ENCODE results near the gene METTL26. TPM values are rescaled to one million over a fixed set of nuclear protein-coding genes. Genes with fewer than 3 reads are reported as not detected.

METTL26 gene
- total RNA-seq, 1 donor from 2014 or later, result 74.0 TPM

DNA sequence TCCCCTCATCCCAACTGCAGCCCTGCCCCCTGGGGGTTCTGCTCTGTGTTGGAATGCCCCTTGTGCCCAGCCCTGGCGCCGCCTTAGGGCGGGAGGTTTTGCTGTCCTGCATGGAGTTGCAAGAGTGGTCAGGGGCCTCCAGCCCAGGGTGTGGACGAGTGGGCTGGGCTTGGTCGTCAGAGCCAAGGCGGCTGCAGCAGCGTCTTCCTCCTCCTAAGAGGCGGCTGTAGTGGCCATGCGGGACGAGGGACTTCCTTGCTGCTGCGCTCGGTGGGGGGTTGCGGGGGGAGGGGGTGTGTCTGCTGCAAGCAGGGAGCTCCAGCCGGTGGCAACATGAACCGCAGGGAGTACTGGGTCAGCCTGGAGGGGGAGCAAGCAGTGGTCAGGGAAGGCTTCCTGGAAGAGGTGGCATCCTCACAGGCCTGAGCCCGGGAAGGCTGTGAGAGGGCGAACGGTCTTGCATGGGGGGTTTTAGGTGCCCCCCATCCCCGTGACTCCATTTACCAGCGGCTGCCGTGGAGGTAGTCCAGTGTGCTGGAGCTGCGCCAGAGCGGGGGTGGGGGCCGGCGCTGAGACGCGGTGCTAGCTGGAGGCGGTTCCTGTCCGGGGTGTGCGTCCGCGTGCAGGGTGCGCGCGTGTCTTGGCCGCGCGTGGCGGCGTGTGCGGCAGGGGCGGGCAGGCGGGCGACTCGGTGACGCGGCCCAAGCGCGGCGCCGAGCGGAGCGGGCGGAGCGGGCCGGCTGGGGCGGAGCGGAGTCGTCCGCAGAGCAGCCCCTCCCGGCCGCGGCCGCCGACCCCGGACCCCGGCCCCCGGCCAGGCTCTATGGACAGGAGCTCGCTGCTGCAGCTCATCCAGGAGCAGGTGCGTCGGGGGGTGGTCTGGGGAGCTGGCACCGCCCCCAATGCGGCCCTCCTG, 39.1 kb upstream of the METTL26 start, which contains the start of gene RHBDL1:
RHBDL1 (plus strand) TSS at position 704 of the 916 bp plus-strand sequence; CDS start at position 824, 120 bp downstream.
- DNase-seq (ENCODE audit: low read depth in 2 of 2), result peak in 1 of 2 donors; percentile 18

DNA sequence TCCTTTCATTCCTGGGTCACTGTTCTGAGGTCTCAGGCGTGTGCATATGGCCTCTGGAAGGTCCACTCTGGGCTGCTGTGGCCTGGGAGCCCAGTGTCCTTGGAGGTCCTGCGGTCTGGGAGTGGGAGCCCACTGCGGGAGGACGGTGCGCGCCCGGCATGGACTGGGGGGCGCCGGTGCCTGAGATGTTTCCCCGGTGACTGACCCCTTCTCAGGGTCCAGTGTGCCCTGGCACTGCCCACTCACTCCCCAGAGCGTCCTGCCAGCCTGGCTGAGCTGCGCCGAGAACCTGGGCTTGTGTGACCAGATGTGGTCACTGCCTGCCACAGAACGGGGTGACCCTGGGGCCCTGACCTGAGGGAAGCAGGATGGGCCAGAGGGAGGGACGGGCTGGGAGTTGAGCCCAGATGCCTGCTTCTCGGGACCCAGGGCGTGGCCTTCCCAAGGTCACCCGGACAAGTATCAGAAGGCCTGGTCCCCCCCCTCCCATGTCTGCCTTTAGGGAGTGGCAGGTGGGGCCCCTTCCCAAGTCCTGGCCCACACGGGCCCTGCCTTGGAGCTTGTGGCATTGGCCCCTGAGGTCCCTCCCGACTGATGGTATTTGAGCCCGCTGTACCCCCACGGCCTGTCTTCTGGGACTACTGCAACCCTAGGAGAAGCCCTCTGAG, 38.2 kb upstream of the METTL26 start:
- DNase-seq (ENCODE audit: low read depth in 2 of 2), result no peak

DNA sequence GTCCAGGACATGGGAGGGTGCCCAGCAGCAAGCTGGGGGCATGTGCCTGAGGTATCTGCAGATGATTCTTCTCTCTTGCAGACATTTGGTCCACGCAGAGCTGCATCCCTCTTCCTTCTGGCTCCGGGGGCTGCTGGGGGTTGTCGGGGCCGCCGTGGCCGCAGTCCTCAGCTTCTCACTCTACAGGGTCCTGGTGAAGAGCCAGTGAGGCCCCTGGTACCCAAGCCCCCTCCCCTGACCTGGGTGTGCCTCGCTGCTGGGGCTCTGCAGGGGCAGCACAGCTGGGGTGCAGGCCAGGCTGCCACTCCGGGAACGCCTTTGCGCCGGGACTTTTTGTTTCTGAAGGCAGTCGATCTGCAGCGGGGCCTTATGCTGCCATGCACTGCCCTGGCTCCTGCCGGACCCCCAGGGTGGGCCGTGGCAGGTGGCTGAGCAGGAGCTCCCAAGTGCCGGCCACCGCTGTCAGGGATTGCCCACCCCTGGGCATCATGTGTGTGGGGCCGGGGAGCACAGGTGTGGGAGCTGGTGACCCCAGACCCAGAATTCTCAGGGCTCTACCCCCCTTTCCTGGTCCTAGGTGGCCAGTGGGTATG, 37.4 kb upstream of the METTL26 start:
- no peak for DNase-seq (ENCODE audit: low read depth in 2 of 2)

DNA sequence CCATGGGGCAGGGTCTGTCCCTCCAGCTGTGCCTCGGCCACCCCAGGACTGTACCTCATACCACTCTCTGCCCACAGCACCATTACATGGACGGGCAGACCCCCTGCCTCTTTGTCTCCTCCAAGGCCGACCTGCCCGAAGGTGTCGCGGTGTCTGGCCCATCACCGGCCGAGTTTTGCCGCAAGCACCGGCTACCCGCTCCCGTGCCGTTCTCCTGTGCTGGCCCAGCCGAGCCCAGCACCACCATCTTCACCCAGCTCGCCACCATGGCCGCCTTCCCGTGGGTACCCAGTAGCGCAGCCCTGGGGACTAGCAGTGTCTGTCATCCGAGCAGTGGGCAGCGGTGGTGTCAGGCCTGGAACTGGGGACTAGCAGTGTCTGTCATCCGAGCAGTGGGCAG, 36.7 kb upstream of the METTL26 start:
- no peak for DNase-seq (ENCODE audit: low read depth in 2 of 2)

DNA sequence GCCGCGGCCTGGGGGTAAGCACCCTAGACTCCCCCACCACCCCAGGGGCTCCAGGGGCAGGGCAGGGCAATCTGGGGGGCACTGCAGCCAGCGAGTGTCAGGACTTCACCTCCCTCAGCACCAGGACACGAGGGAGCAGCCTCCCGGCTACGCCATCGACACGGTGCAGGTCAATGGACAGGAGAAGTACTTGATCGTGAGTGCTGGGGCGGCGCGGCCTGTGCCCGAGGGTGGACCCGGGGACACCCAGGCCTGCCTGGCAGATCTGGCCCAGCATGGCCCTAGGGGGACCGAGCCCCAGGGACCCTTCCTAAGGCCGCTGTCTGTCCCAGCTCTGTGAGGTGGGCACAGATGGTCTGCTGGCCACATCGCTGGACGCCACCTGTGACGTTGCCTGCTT, 36.3 kb upstream of the METTL26 start:
- no peak for DNase-seq (ENCODE audit: low read depth in 2 of 2)

DNA sequence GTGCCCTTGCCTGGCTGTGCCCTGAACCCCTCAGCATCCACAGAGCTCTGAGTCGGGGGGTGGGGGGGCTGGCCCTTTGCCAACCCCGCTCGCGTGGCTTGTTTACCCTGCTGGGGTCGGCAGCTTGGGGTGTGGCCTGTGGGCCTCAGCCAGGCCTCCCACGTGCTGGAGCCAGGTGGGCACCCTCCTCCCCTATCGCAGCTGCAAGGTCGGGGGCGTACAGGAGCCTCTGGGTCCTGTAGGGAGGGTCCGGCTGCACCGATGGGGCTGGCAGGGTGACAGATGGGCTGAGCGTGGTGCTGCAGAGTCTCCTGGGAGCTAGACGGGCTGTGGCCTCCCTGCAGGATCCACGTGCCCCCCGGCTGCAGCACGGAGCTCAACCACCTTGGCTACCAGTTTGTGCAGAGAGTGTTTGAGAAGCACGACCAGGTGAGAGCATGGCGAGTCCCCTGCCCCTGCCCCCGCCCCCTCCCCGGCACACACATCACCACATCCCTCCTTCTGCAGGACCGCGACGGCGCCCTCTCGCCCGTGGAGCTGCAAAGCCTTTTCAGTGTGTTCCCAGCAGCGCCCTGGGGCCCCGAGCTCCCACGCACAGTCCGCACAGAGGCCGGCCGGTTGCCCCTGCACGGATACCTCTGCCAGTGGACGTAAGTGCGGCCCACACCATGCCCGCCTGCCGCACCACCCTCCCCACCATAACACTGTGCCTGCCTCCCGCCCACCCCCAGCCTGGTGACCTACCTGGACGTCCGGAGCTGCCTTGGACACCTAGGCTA, 35.4 kb upstream of the METTL26 start:
- DNase-seq (ENCODE audit: low read depth in 2 of 2), result no peak

DNA sequence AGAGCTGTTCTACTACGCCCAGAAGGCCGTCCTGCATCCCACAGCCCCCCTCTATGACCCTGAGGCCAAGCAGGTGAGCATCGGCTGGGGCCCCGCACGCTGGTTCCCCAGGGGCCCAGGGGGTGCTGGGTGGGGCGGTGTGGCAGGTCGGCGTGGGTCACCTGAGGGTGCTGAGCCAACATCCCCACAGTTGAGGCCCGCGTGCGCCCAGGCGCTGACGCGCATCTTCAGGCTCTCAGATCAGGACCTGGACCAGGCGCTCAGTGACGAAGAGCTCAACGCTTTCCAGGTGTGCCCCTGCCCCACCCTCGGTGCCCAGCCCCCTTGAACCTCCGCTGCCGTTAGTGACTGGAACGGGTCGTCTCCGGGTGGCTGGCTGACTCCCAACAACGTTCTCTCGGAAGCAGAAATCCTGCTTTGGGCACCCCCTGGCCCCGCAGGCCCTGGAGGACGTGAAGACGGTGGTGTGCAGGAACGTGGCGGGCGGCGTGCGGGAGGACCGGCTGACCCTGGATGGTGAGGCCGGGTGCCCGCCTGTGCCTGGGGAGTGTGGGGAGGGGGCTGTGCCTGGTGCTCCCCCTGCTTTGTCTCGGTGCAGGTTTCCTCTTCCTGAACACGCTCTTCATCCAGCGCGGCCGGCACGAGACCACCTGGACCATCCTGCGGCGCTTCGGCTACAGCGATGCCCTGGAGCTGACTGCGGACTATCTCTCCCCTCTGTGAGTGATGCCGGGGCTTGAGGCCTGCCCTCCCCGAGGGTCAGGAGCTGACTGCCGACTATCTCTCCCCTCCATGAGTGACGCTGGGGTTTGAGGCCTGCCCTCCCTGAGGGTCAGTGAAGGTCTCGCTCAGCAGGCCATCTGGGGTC, 34.6 kb upstream of the METTL26 start:
- DNase-seq (ENCODE audit: low read depth in 2 of 2), result no peak

DNA sequence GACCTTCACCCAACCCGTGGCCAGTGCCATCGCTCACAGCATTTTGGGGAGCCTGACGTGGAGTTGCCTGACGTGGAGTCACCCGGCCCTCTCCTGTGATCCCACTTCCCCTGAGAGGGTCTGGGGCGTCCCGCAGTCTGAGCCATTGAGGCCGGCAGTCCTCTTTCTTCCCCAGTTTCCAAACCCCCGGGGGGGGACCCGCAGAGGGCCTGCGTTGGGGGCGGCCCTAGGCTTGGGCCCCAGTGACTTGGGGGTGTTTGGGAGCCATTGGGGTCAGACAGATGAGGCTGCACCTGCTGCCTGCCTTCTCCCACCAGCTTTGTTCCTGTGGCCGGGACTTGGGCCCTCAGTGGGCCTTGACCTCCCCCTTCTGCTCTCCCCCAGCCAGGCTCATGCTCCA, 33.6 kb upstream of the METTL26 start:
- DNase-seq (ENCODE audit: low read depth in 2 of 2), result no peak

DNA sequence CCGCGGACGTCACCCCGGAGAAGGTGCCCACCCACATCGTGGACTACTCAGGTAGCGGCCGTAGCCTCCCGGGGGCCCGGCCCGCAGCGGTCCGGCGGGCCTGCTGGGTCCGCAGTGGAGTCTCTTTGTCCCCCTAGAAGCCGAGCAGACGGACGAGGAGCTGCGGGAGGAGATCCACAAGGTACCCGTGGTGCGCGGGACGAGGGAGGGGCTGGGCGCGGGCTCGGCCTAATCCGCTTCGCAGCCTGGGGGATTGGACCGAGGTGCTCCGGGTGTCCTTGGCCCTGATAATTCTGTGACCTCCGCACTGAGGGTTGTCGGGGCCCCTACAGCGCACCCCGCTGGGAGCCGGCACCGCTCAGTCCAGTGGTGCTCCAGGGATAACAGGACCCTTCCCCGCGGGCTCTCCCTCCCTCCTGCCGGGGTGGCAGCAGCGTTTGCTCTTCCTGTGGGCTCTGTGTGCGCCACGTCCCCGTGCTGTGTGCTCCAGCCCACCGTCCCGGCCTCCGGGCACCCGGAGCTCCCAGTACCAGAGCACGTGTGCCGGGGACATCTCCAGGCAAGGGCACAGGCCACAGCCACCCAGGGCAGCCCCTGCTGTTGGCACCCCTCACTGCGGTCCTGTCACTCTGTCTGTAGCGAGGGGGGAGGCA, 32.5 kb upstream of the METTL26 start:
- peak; percentile 32 to 36 for DNase-seq (ENCODE audit: low read depth in 2 of 2)

DNA sequence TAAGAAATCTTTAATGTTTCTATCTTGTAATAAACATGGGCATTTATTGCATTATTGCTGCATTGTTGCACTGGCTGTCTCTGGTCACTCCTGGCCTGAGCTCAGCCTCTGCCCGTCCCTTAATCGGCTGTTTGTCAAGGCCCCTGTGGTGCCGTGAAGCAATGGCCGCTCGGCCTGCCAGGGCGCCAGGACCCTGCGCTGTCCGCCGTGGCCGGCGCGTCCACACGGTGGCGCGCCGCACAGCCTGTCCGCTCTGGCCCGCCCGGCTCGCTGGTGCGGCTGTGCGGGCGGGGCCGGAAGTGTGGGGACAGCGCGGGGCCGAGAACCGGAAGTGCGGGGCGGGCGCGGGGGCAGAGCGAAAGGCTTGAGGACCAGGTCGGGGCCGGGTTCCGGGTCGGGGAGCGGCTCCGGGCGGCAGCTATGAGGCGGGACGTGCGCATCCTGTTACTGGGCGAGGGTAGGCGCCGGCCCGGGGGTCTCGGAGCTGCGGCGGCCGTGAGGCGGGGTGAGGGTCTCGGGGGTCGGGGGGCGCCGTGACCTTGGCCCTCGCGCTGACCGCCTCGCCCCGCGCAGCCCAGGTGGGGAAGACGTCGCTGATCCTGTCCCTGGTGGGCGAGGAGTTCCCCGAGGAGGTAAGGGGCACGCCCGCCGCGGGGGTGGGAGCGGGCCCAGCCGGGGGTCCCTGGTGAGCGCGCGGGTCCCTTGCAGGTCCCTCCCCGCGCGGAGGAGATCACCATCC, 31.8 kb upstream of the METTL26 start, which contains the start of gene RHOT2:
RHOT2 (plus strand) TSS at position 353 of the 739 bp plus-strand sequence; CDS start at position 421, 68 bp downstream.
- peak; percentile 94 to 95 for DNase-seq (ENCODE audit: low read depth in 2 of 2)

DNA sequence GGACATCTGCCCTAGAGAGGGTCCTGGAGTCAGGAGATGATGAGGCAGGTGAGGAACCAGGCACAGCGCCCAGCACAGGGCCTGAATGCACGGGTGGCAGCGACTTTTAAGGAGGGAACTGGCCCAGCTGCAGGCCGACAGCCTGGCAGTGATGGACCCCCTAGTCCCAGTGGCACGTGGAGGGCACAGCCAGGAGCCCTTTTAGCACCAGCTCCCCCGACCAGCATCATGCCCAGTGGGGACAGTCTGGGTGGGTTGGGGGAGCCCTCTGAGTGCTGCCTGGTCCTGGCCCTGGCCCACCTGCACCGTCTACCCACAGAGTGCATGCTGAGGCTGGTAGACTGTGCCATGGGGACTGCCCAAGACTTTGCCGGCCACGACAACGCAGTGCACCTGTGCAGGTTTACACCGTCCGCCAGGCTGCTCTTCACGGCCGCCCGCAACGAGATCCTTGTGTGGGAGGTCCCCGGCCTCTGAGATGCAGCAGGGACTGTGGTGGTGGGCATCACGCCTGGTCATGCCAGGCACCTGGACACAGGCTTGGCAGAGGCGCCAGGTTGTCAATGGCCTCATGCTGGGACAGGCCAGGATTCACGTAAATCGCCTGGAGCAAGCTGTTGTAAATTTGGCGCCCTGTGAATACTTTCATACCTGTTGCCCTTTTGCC, 31.1 kb upstream of the METTL26 start:
- no peak for DNase-seq (ENCODE audit: low read depth in 2 of 2)

DNA sequence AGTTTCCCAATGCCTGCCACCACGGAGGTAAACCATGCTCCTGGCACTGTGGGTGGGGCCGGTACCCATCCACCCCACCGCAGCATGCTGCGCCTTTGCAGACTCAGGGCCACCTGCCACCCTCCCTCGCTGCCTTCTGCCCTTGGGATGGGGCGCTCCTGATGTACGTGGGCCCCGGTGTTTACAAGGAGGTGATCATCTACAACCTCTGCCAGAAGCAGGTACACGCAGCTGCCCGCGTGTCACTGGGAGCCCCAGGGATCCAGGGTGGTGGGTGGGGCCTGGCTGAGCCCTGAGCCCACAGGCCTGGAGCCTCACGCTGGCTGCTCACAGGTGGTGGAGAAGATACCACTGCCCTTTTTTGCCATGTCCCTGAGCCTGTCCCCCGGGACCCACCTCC, 30.5 kb upstream of the METTL26 start:
- no peak for DNase-seq (ENCODE audit: low read depth in 2 of 2)

DNA sequence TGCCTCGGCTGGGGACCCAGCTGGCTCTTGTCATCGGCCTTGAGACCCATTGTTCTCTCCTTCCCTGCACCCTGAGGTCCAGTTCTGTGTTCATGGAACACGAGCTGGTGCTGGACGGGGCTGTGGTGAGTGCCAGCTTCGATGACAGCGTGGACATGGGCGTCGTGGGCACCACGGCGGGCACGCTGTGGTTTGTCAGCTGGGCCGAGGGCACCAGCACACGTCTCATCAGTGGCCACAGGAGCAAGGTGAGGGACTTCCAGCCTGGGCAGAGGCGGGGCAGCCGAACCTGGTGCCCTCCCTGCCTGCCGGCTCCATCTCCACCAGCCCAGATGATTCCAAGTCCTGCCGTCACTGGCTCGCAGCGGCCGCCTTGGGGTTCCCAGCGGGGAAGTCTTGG, 26.5 kb upstream of the METTL26 start:
- no peak for DNase-seq (ENCODE audit: low read depth in 2 of 2)

DNA sequence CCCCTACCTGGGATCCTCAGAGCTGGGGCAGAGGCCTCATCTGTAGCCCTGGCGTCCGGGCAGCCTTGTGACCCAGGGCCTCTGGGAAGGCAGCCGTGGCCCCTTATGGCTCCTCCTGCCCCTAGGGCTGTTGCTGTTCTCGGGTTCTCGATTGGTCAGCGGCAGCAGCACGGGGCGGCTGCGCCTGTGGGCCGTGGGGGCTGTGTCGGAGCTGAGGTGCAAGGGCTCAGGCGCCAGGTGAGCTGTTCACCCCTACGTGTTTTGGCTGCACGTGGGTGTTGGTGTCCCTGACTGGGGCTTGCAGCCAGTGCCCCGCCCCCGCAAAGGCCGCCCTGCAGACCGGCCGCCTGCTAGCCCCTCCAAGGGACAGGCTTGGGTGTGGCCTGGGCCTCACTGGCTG, 26.0 kb upstream of the METTL26 start:
- DNase-seq (ENCODE audit: low read depth in 2 of 2), result no peak

DNA sequence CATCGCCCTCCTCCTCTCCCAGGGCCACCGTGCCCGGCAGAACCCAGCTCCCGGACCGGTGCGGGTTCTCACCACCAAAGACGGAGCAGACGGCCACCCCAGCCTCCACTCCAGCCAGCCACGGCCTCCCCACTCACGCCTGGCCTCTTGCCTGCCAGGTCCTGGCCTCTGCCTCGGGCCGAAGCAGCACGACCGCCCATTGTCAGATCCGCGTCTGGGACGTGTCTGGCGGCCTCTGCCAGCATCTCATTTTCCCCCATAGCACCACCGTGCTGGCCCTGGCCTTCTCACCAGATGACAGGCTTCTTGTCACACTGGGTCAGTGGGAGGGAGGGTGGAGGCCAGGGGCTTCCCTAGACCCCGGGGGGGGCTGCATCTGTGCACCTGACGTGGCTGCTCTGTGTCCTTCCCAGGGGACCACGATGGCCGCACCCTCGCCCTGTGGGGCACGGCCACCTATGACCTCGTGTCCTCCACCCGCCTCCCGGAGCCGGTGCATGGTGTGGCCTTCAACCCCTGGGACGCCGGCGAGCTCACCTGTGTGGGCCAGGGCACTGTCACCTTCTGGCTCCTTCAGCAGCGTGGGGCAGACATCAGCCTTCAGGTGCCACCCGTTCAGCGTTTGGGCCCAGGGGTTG, 25.2 kb upstream of the METTL26 start:
- DNase-seq (ENCODE audit: low read depth in 2 of 2), result no peak

DNA sequence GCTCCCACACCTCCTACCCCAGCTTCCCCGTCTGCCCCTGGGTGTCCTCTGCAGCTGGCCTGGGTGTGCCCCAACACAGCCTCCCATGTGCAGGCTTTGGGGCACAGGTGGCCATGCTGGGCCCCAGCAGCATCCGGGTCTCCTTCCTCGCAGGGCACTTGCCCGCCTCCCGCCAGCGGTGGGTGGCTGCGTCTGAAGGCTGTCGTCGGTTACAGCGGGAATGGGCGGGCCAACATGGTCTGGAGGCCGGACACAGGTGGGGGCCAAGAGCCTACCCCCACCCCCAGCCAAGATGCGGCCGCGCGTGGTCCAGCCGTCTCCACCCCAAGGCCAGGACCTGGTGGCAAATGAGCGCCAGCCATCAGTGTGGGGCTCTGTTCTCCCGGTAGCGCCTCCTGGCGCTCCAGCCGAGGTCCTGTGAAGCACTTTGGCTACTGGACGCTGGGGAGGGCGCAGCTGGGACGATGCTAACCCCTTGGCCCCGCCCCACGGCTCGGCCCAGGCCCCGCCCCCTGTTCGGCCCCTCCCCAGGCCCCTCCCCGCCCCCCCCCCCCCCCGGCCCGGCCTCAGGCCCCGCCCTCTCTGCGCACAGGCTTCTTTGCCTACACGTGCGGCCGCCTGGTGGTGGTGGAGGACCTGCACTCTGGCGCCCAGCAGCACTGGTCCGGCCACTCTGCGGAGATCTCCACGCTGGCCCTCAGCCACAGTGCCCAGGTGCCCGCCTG, 24.5 kb upstream of the METTL26 start:
- DNase-seq (ENCODE audit: low read depth in 2 of 2), result peak; percentile 94

DNA sequence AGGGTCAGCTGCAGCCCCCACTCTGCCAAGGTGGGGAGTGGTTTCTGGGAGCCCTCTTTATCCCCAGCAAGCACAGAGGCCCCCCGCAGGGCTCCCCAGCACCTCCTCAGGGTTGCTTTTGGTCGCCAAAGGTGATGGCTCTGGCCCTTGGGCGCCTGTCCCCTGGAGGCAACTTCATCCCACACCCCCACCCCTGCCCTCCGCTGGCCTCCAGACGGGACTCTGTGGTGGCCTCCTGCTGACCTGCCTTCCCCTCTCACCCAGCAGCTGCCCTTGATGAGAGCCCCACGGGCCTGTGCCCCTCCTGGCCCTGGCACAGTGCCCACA, 24.0 kb upstream of the METTL26 start:
- DNase-seq (ENCODE audit: low read depth in 2 of 2), result no peak

DNA sequence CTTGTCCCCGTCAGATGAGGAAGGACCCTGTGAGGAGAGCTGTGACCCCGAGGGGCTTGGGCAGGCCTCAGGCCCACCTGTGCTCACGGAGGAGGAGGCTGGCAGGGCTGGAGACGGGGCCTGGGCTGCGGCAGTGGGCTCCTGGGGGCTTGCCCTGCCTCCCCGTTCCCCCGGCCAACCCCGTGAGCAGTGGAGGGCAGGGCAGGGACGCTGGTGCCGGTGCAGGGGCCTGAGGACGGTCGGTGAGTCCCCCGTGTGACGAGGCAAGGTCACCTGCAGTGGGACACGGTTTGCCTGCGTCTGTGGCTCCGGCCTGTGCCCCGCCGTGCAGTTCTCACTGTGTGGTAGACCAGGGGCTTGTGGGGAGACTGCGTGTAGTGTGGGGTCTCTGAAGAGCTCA, 23.5 kb upstream of the METTL26 start:
- DNase-seq (ENCODE audit: low read depth in 2 of 2), result no peak

Measured in lung microvascular endothelial cell (primary cell).